ENCODE results near the gene SOHLH1.

- TF ChIP-seq EZH2 (IDR thresholded peaks at IDR 0.05; ENCODE audit: borderline replicate concordance, low read length): no peak
- no peak for TF ChIP-seq CTCF (conservative IDR thresholded peaks at IDR 0.05 in 1 of 2, IDR thresholded peaks at IDR 0.05 in 1 of 2; ENCODE audit: extremely low read depth in 1 of 2, insufficient read depth in 1 of 2, low read depth in 1 of 2, low read length in 2 of 2)
Measured at GRCh38 chr9:135664801-135665794, 34.2 kb downstream of the SOHLH1 start.

Measured in mammary epithelial cell (primary cell).